Measurements from ENCODE around the gene BBX.

DNA sequence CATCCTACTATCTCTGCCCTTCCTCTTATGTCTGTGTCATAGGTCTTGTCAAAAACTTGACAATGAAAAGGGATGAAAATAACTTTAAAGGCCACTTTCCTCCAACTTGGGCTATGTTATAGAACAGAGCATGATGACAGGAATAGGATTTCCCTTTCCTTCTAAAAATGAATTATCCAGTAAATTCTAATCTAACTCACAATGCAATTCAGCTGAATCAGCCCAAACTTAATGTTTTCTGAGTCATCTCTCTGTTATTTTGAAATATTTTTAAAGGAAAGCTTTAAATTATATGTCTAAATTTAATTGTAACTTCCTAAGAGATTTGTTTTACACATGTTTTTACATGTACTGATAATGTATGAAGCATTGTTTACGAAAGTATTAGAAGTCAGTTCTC, 258.5 kb downstream of the BBX start:
- no peak for TF ChIP-seq EP300 (IDR thresholded peaks at IDR 0.05)
- TF ChIP-seq POLR2A (IDR thresholded peaks at IDR 0.05): no peak
